A673 (cell line): Measurements from ENCODE around the gene SLC38A8. TPM values are rescaled to one million over a fixed set of nuclear protein-coding genes. Genes with fewer than 3 reads are reported as not detected.

Source experiments
- BruUV-seq: library from RNA; stranded (reverse); fragments of 400-500 nt; replicated peaks from 2 replicates; lab custom pipeline; 2021; lab: Mats Ljungman, UMichigan
- CTCF ChIA-PET: fragments of 300-600 bp; sonication (Branson Sonifier 250); formaldehyde crosslinking; loops from one replicate; lab custom pipeline; 2022; ENCODE audit warnings: antibody characterized with exemption; lab: Charles Lee
- POLR2A ChIA-PET: fragments of 300-600 bp; sonication (Branson Sonifier 250); formaldehyde crosslinking; loops from one replicate; lab custom pipeline; 2022; ENCODE audit warnings: antibody characterized with exemption; ENCODE audit not compliant: low non-redundant PET; lab: Charles Lee
- DNase-seq: peaks from one replicate; pipeline ENCODE4 v3.0.0-alpha.2; 2015; ENCODE audit warnings: low spot score
- H3K27ac ChIP-seq: fragments of 200-600 bp; sonication (generic); 2 replicates; pipeline ENCODE4 v1.5.1; 2016; ENCODE audit warnings: mixed run types, low read depth, mild to moderate bottlenecking, mixed read lengths, antibody characterized with exemption, low read length; ENCODE audit not compliant: poor library complexity, severe bottlenecking
- H3K27me3 ChIP-seq: fragments of 200-600 bp; sonication (generic); replicated peaks from 2 replicates; pipeline ENCODE4 v1.6.1; 2017; ENCODE audit warnings: mixed run types, low read depth, mild to moderate bottlenecking, mixed read lengths, antibody characterized with exemption, low read length; ENCODE audit not compliant: insufficient read depth, poor library complexity
- H3K36me3 ChIP-seq: fragments of 200-600 bp; sonication (generic); 2 replicates; pipeline ENCODE4 v1.6.1; 2016; ENCODE audit warnings: mixed run types, mild to moderate bottlenecking, mixed read lengths, antibody characterized with exemption, low read length; ENCODE audit not compliant: insufficient read depth, poor library complexity, severe bottlenecking
- H3K4me1 ChIP-seq: fragments of 200-600 bp; sonication (generic); 2 replicates; pipeline ENCODE4 v1.6.1; 2017; ENCODE audit warnings: mixed run types, mild to moderate bottlenecking, mixed read lengths, antibody characterized with exemption, low read length; ENCODE audit not compliant: insufficient read depth, poor library complexity, severe bottlenecking
- H3K4me3 ChIP-seq: fragments of 200-600 bp; sonication (generic); 2 replicates; pipeline ENCODE4 v1.5.1; 2016; ENCODE audit warnings: low read depth, mixed run types, mild to moderate bottlenecking, mixed read lengths, low read length; ENCODE audit not compliant: poor library complexity, severe bottlenecking
- H3K9me3 ChIP-seq: fragments of 200-600 bp; sonication (generic); 2 replicates; pipeline ENCODE4 v1.6.1; 2016; ENCODE audit warnings: mixed run types, low read depth, mild to moderate bottlenecking, mixed read lengths, antibody characterized with exemption, low read length; ENCODE audit not compliant: poor library complexity, severe bottlenecking
- EZH2 ChIP-seq: fragments of 200-600 bp; sonication (generic); IDR thresholded peaks from 2 replicates; pipeline ENCODE4 v1.6.1; 2017; ENCODE audit warnings: borderline replicate concordance, low read depth, mild to moderate bottlenecking, mixed read lengths, antibody characterized with exemption, low read length; ENCODE audit not compliant: poor library complexity, severe bottlenecking
- intact Hi-C: fragments of 100-400 bp; cut with micrococcal nuclease; formaldehyde crosslinking; loops from one replicate; pipeline ENCODE4 v1.10.0; 2022; ENCODE audit not compliant: unreplicated experiment
- total RNA-seq: library from RNA; stranded (reverse); gene quantifications from 2 replicates; pipeline ENCODE4 v1.2.3, GENCODE V29; 2021
- TF ChIP-seq, protein P1 (sequence below): fragments of 300-800, 200-600 bp; sonication (generic); conservative IDR thresholded peaks from 2 replicates; pipeline ENCODE4 v1.5.1; 2017; ENCODE audit warnings: low read depth, mild to moderate bottlenecking, antibody characterized with exemption, low read length, moderate library complexity, mixed read lengths

Gene SLC38A8
- total RNA-seq, 1 experiment from 2014 or later: not detected

DNA sequence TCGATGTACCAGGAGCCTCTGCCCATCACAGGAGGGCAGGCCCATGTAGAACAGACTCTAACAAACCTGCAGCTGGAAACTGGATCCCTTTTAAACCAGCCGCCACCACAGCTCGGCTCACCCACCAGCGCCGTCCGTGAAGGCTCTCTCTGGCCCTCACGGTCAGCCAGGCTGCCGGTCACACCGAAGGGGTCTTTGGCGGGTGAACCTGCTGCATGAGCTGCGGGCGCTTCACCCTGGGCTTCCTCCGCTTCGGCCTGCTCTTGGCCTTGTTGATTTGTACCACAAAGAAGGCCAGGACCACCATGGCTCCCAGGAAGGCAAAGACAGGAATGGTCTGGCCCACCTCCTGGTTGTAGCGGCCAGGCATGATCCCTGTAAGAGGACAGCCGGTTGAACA is 11.7 kb upstream of the SLC38A8 start:
- Histone ChIP-seq H3K36me3 (peaks cover 25% of the 10 kb centered on the region), H3K4me1 (no peaks in the 10 kb centered on the region), H3K9me3 (no peaks in the 10 kb centered on the region), H3K4me3 (no peak overlapping the region), H3K27me3 (no peaks in the 10 kb centered on the region), H3K27ac (no peak overlapping the region)
- ChIA-PET CTCF (no interaction called here), POLR2A (no interaction called here)
- intact Hi-C loops: no loop called here
- no TSS peak for BruUV-seq
- TF ChIP-seq EZH2: no peak
- TF ChIP-seq, protein P1, sequence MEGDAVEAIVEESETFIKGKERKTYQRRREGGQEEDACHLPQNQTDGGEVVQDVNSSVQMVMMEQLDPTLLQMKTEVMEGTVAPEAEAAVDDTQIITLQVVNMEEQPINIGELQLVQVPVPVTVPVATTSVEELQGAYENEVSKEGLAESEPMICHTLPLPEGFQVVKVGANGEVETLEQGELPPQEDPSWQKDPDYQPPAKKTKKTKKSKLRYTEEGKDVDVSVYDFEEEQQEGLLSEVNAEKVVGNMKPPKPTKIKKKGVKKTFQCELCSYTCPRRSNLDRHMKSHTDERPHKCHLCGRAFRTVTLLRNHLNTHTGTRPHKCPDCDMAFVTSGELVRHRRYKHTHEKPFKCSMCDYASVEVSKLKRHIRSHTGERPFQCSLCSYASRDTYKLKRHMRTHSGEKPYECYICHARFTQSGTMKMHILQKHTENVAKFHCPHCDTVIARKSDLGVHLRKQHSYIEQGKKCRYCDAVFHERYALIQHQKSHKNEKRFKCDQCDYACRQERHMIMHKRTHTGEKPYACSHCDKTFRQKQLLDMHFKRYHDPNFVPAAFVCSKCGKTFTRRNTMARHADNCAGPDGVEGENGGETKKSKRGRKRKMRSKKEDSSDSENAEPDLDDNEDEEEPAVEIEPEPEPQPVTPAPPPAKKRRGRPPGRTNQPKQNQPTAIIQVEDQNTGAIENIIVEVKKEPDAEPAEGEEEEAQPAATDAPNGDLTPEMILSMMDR: no peak
- no peak for DNase-seq

DNA sequence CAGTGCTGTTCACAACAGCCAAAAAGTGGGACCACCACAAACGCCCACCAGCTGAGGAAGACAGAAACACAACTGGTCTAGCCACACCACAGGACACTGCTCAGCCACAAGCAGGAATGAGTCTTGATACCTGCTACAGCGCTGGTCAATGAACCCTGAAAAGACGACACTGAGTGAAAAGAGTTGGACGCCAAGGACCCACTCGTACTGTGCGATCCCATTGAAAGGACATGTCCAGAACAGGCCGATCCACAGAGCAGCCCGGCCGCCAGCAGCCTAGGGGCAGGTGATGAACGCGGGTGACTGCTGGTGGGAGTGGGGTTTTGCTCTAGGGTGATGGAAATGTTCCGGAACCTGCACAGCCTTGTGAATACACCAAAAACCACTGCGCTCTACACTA is 10.6 kb upstream of the SLC38A8 start:
- Histone ChIP-seq H3K36me3 (peaks cover 21% of the 10 kb centered on the region), H3K27me3 (no peaks in the 10 kb centered on the region), H3K9me3 (no peaks in the 10 kb centered on the region), H3K4me1 (no peaks in the 10 kb centered on the region), H3K27ac (no peak overlapping the region), H3K4me3 (no peak overlapping the region)
- TF ChIP-seq, protein P1: no peak
- no peak for TF ChIP-seq EZH2
- ChIA-PET POLR2A (no interaction called here), CTCF (no interaction called here)
- DNase-seq: no peak
- intact Hi-C loops: no loop called here
- no TSS peak for BruUV-seq

DNA sequence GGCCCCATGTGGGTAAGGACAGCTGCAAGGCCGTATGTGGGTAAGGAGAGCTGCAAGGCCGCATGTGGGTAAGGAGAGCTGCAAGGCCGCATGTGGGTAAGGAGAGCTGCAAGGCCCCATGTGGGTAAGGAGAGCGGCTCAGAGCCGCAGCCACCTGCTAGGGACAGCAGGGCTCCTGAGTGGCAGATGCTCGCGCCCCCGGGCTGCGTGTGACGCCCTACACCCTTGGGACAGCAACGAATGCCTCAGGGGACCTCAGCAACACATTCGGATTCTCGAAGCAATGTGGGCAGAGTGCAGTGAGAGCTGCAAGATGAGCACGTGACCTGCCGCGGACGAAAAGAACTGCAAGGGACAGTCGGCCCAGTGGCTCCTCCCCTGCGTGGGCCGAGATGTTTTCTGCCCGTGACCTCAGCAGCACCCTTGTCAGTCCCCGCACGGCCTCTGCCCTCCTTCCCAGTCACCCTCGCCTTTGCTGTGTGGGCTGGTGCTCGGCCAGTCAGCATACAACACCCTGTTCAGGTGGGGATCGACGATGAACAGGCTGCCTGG is 9.6 kb upstream of the SLC38A8 start:
- no peak overlapping the region for H3K27ac ChIP-seq
- intact Hi-C loops: no loop called here
- H3K9me3 ChIP-seq: no peaks in the 10 kb centered on the region
- no peaks in the 10 kb centered on the region for H3K27me3 ChIP-seq
- ChIA-PET POLR2A (no interaction called here), CTCF (no interaction called here)
- no peaks in the 10 kb centered on the region for H3K4me1 ChIP-seq
- no TSS peak for BruUV-seq
- DNase-seq: no peak
- no peak for TF ChIP-seq EZH2
- TF ChIP-seq, protein P1: no peak
- H3K36me3 ChIP-seq: peaks cover 15% of the 10 kb centered on the region
- no peak overlapping the region for H3K4me3 ChIP-seq
